OCI-LY1 (cell line): ENCODE results near the gene SEMA3B.

ENCODE experiments used
- H2AFZ ChIP-seq: fragments of 200-600 bp; sonication (generic), shearing (Covaris generic); 2 replicates; pipeline ENCODE4 v1.6.0; 2014; ENCODE audit warnings: antibody characterized with exemption, mild to moderate bottlenecking, low read length
- H3F3A ChIP-seq: fragments of 200-600 bp; sonication (generic), shearing (Covaris generic); 2 replicates; pipeline ENCODE4 v1.6.0; 2014; ENCODE audit warnings: mild to moderate bottlenecking, antibody characterized with exemption, low read length, moderate library complexity; ENCODE audit not compliant: insufficient read depth
- H3K27ac ChIP-seq: fragments of 200-600 bp; sonication (generic); 2 replicates; pipeline ENCODE4 v1.5.1; 2014; ENCODE audit warnings: low read length, mixed run types, mild to moderate bottlenecking, low read depth; ENCODE audit not compliant: poor library complexity, severe bottlenecking
- H3K27me3 ChIP-seq: fragments of 200-600 bp; sonication (generic); 2 replicates; pipeline ENCODE4 v1.6.0; 2014; ENCODE audit warnings: antibody characterized with exemption, mild to moderate bottlenecking, low read length, moderate library complexity; ENCODE audit not compliant: insufficient read depth
- H3K36me3 ChIP-seq: fragments of 200-600 bp; sonication (generic); 2 replicates; pipeline ENCODE4 v1.6.1; 2014; ENCODE audit warnings: mild to moderate bottlenecking, antibody characterized with exemption, low read length, moderate library complexity, mixed read lengths; ENCODE audit not compliant: insufficient read depth
- H3K4me1 ChIP-seq: fragments of 200-600 bp; sonication (generic); 2 replicates; pipeline ENCODE4 v1.5.1; 2014; ENCODE audit warnings: mild to moderate bottlenecking, low read length, moderate library complexity; ENCODE audit not compliant: insufficient read depth, severe bottlenecking
- H3K4me2 ChIP-seq: fragments of 200-600 bp; sonication (generic), shearing (Covaris generic); 2 replicates; pipeline ENCODE4 v1.6.1; 2014; ENCODE audit warnings: low read length
- H3K4me3 ChIP-seq: fragments of 200-600 bp; sonication (generic); 2 replicates; pipeline ENCODE4 v1.5.1; 2014; ENCODE audit warnings: low read length, low read depth, mild to moderate bottlenecking, mixed read lengths; ENCODE audit not compliant: poor library complexity, severe bottlenecking
- H3K79me2 ChIP-seq: fragments of 200-600 bp; shearing (Covaris generic); 2 replicates; pipeline ENCODE4 v1.6.1; 2016; ENCODE audit warnings: mixed run types, low read length, mixed read lengths; ENCODE audit not compliant: insufficient read depth
- H3K9ac ChIP-seq: fragments of 200-600 bp; sonication (generic), shearing (Covaris generic); 2 replicates; pipeline ENCODE4 v1.6.1; 2014; ENCODE audit warnings: mild to moderate bottlenecking, low read length, mixed read lengths
- H3K9me2 ChIP-seq: fragments of 200-600 bp; sonication (generic), shearing (Covaris generic); 2 replicates; pipeline ENCODE4 v1.6.1; 2014; ENCODE audit warnings: low read depth, mild to moderate bottlenecking, low read length, mixed read lengths
- H3K9me3 ChIP-seq: fragments of 200-600 bp; shearing (Covaris generic); 2 replicates; pipeline ENCODE4 v1.6.1; 2014; ENCODE audit warnings: low read length, mixed read lengths
- H4K20me1 ChIP-seq: fragments of 200-600 bp; sonication (generic), shearing (Covaris generic); 2 replicates; pipeline ENCODE4 v1.6.0; 2016; ENCODE audit warnings: mild to moderate bottlenecking, low read length; ENCODE audit not compliant: insufficient read depth
- EZH2 ChIP-seq: fragments of 200-600 bp; sonication (generic), shearing (Covaris generic); IDR thresholded peaks from 2 replicates; pipeline ENCODE4 v1.8.0; 2017; ENCODE audit warnings: borderline replicate concordance, mixed run types, mild to moderate bottlenecking, antibody characterized with exemption, low read length, moderate library complexity, mixed read lengths
- TF ChIP-seq, protein P1 (sequence below): fragments of 200-600 bp; sonication (generic), shearing (Covaris generic); IDR thresholded peaks from 2 replicates; pipeline ENCODE4 v1.5.1; 2017; ENCODE audit warnings: mild to moderate bottlenecking, antibody characterized with exemption, low read length, moderate library complexity, mixed read lengths

SEMA3B gene

DNA sequence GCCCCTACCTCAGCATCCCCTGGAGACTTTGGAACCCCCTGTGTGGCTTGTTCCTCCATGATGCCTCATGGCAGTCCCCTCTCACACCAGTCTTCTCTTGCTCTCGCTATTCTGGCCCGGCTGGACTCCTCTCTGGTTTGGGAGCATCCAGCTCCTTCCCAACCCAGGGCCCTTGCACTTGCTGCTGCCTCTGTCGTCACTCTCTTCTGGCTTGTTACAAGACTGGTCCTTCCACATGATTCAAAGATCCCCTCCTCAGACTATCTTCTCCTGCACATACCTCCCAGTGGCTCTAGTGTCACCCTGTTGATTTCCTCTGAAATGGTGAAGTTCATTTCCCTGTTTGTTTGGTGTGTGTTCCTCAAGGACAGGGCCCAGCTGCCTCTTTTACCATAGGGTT is 39.5 kb upstream of the SEMA3B start:
- Histone ChIP-seq H3K9ac (no peak overlapping the region), H3K4me3 (no peak overlapping the region), H3K4me2 (no peak overlapping the region), H3K9me3 (no peaks in the 10 kb centered on the region), H3K27ac (no peak overlapping the region), H2AFZ (no peak overlapping the region), H3K27me3 (no peaks in the 10 kb centered on the region), H3K9me2 (no peaks in the 10 kb centered on the region), H3K4me1 (peaks cover 32% of the 10 kb centered on the region), H3K36me3 (no peaks in the 10 kb centered on the region), H4K20me1 (no peaks in the 10 kb centered on the region), H3F3A (no peaks in the 10 kb centered on the region), H3K79me2 (no peaks in the 10 kb centered on the region)
- TF ChIP-seq EZH2 = no peak
- TF ChIP-seq, protein P1, sequence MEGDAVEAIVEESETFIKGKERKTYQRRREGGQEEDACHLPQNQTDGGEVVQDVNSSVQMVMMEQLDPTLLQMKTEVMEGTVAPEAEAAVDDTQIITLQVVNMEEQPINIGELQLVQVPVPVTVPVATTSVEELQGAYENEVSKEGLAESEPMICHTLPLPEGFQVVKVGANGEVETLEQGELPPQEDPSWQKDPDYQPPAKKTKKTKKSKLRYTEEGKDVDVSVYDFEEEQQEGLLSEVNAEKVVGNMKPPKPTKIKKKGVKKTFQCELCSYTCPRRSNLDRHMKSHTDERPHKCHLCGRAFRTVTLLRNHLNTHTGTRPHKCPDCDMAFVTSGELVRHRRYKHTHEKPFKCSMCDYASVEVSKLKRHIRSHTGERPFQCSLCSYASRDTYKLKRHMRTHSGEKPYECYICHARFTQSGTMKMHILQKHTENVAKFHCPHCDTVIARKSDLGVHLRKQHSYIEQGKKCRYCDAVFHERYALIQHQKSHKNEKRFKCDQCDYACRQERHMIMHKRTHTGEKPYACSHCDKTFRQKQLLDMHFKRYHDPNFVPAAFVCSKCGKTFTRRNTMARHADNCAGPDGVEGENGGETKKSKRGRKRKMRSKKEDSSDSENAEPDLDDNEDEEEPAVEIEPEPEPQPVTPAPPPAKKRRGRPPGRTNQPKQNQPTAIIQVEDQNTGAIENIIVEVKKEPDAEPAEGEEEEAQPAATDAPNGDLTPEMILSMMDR = no peak

DNA sequence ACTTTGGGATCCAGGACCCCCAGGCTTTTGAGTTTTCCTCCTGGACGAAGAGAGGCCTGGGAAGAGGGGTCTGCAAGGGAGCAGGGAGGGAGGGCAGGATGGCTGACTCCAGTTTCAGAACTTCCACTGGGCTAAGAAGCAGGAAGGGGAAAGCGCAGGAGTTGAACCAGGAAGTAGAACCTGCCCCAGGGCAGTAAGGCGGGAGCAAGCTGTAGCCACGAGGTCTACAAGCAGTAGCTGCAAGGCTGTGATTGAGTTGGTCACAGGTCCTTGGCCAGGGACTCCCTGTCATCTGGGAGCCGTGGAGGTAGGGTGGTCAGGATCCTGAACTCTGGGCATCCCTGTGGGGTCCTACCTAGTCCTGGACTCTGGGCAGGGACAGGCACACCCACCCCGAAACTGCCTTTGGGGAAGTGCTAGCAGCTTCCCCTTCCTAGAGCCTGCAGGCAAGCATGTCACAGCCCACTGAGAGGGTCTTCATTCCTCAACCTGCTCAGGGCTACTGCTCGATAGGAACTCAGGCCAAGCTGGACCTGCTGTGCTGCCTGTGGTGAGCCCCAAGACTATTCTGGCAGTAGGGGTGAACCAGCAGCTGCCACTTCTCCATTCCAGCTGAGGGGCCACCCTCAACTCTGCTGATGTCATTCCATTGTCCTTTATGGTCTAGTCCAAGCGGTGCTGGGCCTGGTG is 38.7 kb upstream of the SEMA3B start:
- Histone ChIP-seq H2AFZ (no peak overlapping the region), H3F3A (no peaks in the 10 kb centered on the region), H3K36me3 (no peaks in the 10 kb centered on the region), H4K20me1 (no peaks in the 10 kb centered on the region), H3K79me2 (no peaks in the 10 kb centered on the region), H3K27ac (no peak overlapping the region), H3K9ac (no peak overlapping the region), H3K9me3 (no peaks in the 10 kb centered on the region), H3K4me3 (no peak overlapping the region), H3K4me2 (no peak overlapping the region), H3K4me1 (peaks cover 36% of the 10 kb centered on the region), H3K9me2 (no peaks in the 10 kb centered on the region), H3K27me3 (no peaks in the 10 kb centered on the region)
- TF ChIP-seq EZH2 = no peak
- TF ChIP-seq, protein P1 = no peak

- no peak for TF ChIP-seq EZH2
- TF ChIP-seq, protein P1 = no peak
- H3K4me2 ChIP-seq = no peak overlapping the region
- no peaks in the 10 kb centered on the region for H3K36me3 ChIP-seq
- H3K9ac ChIP-seq = no peak overlapping the region
- no peaks in the 10 kb centered on the region for H3K79me2 ChIP-seq
- no peaks in the 10 kb centered on the region for H3K9me2 ChIP-seq
- no peak overlapping the region for H3K4me3 ChIP-seq
- H3K27me3 ChIP-seq = no peaks in the 10 kb centered on the region
- no peak overlapping the region for H2AFZ ChIP-seq
- no peaks in the 10 kb centered on the region for H3F3A ChIP-seq
- H4K20me1 ChIP-seq = no peaks in the 10 kb centered on the region
- H3K9me3 ChIP-seq = no peaks in the 10 kb centered on the region
- no peak overlapping the region for H3K27ac ChIP-seq
- H3K4me1 ChIP-seq = peaks cover 40% of the 10 kb centered on the region
Measured at GRCh38 chr3:50230794-50231125, 38.2 kb upstream of the SEMA3B start.
